ENCODE data around the gene ATG9B. TPM values are rescaled to one million over a fixed set of nuclear protein-coding genes. Genes with fewer than 3 reads are reported as not detected.

The ATG9B gene
- total RNA-seq, 2 experiments from 2014 or later, result 2.3 to 3.4 TPM

DNA sequence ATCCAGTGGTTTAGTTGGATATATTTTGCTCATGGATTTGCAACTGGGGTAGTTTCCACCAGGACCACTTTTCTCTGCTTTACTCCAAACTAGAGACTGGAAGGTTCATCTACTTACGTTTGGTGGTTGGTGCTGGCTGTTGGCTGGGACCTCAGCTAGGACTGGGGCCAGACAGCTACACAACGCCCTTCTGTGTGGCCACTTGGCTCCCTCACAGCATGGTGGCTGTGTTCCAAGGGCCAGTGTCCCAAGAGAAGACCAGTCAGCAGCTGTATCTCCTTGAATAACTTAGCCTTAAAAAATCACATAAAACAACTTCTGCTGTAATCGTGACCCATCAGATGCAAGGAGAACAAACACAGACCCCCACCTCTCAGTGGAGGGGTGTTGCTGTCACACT is 41.9 kb downstream of the ATG9B start:
- H3K27ac Mint-ChIP-seq, result no peak overlapping the region
- peaks cover 68% of the 10 kb centered on the region for H3K27me3 Mint-ChIP-seq
- H3K9me3 Mint-ChIP-seq (ENCODE audit: low read depth), result no peaks in the 10 kb centered on the region
- H3K36me3 Mint-ChIP-seq, result no peaks in the 10 kb centered on the region
- CTCF ChIA-PET, result no interaction called here
- ATAC-seq (no peak), DNase-seq (no peak)
- peaks cover 7% of the 10 kb centered on the region for H3K4me1 Mint-ChIP-seq
- H3K4me3 Mint-ChIP-seq, result no peak overlapping the region

DNA sequence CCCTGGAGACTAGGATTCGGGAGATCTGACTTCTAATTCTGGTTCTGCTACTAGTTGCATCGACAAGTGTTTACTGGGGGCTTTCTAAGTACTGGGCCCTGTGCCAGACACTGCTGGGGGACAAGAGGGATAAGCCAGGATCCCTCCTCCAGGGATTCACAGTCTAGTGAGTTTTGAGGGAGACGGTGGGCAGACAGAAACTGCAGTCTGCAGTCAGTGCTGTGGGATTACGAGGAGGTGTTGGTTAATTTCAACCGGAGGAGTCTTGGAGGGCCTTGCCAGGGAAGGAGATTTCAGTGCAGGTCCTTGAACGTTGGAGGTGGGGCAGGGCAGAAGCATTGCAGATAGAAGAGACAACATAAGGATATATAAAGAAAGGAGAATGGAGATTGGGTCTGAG is 42.6 kb downstream of the ATG9B start:
- CTCF ChIA-PET, result interaction anchor here (1.8 kb wide), 1 partner anchor 16 kb away, joined by 4 read pairs; no protein-coding TSS in a partner anchor
- no peak overlapping the region for H3K4me3 Mint-ChIP-seq
- DNase-seq (no peak), ATAC-seq (no peak)
- no peak overlapping the region for H3K27ac Mint-ChIP-seq
- H3K36me3 Mint-ChIP-seq, result no peaks in the 10 kb centered on the region
- H3K4me1 Mint-ChIP-seq, result peaks cover 10% of the 10 kb centered on the region
- H3K27me3 Mint-ChIP-seq, result peaks cover 75% of the 10 kb centered on the region
- H3K9me3 Mint-ChIP-seq (ENCODE audit: low read depth), result no peaks in the 10 kb centered on the region

DNA sequence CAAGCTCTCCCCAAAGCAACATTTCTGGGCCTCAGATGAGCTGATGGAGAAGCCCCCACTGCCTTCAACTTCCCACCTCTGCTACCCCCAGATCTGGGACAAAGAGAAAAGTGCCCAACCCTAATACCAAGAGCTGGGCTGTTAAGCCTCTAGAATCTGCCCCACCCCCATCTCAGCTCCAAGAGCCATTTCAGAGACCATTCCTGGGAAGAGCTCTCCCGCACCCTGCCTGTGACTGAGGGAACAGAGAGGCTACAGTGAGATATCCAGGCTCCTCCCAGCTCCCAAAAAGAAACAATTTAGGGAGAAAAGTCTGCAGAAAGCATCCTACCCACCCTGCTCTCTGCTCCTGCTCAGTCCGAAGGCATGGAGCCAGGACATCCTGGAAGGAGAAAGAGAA is 43.6 kb downstream of the ATG9B start:
- ATAC-seq, result no peak
- Mint-ChIP-seq H3K27ac (no peak overlapping the region), H3K9me3 (ENCODE audit: low read depth) (no peaks in the 10 kb centered on the region), H3K4me3 (no peak overlapping the region), H3K27me3 (peaks cover 75% of the 10 kb centered on the region), H3K36me3 (no peaks in the 10 kb centered on the region), H3K4me1 (peaks cover 10% of the 10 kb centered on the region)
- CTCF ChIA-PET, result interaction anchor here (0.6 to 1.8 kb wide), 5 partner anchors 15 to 510 kb away, joined by 3 to 6 read pairs (median 3); no protein-coding TSS in a partner anchor
- no peak for DNase-seq

DNA sequence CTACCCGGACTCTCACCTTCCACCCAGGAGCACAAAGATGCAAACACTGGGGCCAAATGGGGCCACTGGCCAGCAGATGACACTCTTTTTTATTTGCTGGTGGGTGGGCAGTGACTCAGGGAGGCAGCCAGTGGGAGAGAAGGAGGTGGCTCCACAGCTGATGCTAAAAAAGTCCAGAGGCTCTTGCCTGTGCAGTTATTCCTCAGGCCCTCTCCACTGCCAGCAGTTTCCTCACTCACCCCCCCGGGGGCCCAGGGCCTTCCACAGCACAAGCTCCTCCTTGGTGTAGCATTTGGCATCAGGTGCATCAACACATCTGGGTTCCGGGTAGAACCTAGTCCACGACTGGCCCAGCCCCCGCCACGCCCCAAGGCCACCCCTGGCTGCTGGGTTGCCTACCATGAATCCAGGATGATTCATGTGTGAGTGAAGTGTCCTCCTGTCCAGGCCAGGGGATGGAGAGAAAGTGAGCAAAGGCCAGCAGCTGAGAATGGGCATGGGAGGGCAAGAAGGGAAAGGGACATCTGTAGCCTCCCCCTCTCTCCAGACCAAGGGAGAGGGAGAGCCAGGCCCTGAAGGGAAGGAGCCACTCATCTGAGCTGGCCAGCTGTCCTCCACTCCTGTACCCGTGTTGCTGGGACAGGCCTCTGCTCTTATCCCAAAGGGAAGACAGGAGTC is 44.4 kb downstream of the ATG9B start:
- no peak for DNase-seq
- CTCF ChIA-PET, result interaction anchor here (0.6 to 1.8 kb wide), 12 partner anchors 9 to 509 kb away, joined by 3 to 6 read pairs (median 4); no protein-coding TSS in a partner anchor
- peaks cover 70% of the 10 kb centered on the region for H3K27me3 Mint-ChIP-seq

DNA sequence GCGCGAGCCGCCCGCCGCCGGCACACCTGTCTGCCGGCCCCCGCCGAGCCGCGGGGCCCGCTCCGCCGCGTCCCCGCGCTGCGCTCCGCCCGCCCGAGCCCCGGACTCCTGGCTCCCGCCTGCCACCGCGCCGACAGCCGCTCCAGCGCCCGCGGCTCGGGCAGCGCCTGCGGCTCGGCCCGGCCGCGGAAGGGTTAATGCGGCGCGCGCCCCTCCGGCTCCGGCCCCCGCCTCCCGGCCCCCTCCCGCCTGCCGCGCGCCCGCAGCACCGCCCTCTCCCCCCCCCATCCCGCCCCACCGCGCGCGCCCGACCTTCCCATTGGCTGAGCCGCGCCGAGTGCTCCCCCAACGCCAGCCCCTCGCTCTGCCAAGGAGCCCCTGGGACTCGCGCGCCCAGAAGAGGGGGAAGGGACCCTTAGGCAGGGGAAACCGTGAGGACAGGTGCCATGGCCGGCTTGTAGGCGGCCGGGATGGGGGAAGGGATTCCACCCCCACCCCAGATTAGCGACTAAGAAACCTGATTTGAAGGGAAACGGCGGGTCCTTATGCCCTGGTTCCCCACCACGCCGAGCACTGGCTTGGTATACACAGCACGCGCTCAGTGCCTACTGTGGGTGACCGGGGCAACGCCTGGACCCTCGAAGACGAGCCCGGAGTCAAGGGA is 46.0 kb downstream of the ATG9B start, which contains the start of gene KCNH2:
KCNH2 (minus strand) TSS at position 196 of the 664 bp plus-strand sequence. CDS start 408 bp downstream, outside the sequence.
- no peak for ATAC-seq
- peak within 1 kb of the TSS; percentile 14 for H3K4me3 Mint-ChIP-seq
- H3K27ac Mint-ChIP-seq, result no peak within 1 kb of the TSS
- no peaks in the 10 kb centered on the region for H3K9me3 Mint-ChIP-seq (ENCODE audit: low read depth)
- peaks cover 21% of the 10 kb centered on the region for H3K4me1 Mint-ChIP-seq
- CTCF ChIA-PET, result interaction anchor here (0.6 to 1.7 kb wide), 6 partner anchors 9 to 80 kb away, joined by 3 to 6 read pairs (median 5); no protein-coding TSS in a partner anchor
- H3K36me3 Mint-ChIP-seq, result no peaks in the 10 kb centered on the region
- DNase-seq, result no peak
- peaks cover 61% of the 10 kb centered on the region for H3K27me3 Mint-ChIP-seq

More for the DNA sequence above, 44.4 kb downstream of the ATG9B start:
- no peak overlapping the region for H3K4me3 Mint-ChIP-seq
- no peak for ATAC-seq
- H3K36me3 Mint-ChIP-seq, result no peaks in the 10 kb centered on the region
- H3K27ac Mint-ChIP-seq, result no peak overlapping the region
- peaks cover 14% of the 10 kb centered on the region for H3K4me1 Mint-ChIP-seq
- no peaks in the 10 kb centered on the region for H3K9me3 Mint-ChIP-seq (ENCODE audit: low read depth)

DNA sequence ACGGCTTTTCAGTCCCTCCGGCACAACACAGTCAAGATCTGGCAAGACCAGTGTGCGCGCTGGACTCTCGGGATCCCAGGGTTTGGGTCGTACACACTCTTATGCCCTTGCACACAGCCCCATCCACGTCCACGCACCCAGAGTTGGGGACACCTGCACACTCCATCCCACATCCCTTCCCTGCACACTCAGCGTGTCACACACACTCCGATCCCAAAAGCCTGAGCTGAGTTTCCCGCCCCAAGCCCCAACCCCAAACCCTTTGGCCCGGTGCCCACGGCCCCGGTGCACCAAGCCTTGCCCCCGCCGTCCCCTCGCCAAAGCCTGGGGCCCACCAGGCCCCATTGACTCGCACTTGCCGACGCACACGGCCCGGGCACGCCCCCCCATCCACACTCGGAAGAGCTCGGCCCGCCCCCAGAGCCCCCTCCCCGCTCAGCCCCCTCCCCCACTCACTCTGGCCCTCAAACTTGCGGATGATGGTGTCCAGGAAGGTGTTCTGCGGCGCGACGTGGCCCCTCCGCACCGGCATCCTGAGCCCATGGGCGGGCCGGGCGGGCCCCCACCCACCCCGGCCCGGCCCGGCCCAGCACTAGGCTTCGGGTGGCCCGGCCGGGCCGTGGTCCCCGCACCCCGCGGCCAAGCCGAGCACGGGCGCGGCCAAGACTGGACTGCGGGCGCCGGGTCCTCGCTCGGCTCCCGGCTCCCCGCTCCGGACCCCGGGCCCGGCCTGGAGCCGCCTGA is 46.7 kb downstream of the ATG9B start:
- peaks cover 21% of the 10 kb centered on the region for H3K4me1 Mint-ChIP-seq
- CTCF ChIA-PET, result interaction anchor here (1.0 to 1.2 kb wide), 2 partner anchors 8 to 79 kb away, joined by 3 to 5 read pairs; no protein-coding TSS in a partner anchor
- no peaks in the 10 kb centered on the region for H3K36me3 Mint-ChIP-seq
- peaks cover 59% of the 10 kb centered on the region for H3K27me3 Mint-ChIP-seq
- ATAC-seq (no peak), DNase-seq (no peak)
- H3K4me3 Mint-ChIP-seq, result peak overlapping the region; percentile 14
- no peak overlapping the region for H3K27ac Mint-ChIP-seq
- no peaks in the 10 kb centered on the region for H3K9me3 Mint-ChIP-seq (ENCODE audit: low read depth)

DNA sequence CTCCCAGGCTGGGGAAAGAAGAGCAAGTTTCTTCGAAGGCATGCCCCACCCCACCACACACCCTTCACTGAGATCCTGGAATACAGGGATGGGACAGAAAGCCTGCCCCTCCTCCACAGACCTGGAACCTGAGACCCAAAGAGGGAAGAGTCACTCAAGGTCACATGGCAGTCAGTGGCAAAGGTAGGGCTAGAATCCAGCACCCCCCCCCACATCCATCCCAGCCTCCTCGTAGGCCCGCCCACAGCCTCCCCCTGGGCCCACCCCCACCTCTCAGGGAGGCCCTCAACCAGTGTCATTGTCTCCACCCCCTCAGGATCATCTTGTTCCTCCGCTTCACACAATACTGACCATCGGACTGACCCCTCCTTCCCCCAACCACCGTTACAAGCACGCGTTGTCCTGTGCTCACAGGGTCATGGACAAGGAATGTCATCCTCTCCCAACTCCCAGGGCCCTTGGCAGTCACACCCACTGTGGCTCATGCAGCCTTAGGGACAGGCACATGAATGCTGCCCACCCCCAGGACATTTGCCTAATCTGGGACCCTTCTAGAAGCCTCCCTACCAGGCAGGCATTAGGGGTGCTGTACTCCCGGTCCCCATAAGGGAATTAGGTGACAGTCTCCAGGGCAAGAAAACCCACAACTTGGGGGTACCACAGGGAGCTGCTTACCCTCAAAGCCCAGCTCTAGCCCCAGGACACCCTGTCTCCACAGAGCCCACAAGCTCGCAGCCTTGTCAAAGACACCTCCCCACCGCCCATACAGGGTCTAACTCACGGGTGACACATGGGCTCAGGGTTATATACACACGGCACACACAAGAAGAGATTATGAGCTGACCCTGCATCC is 47.5 kb downstream of the ATG9B start:
- Mint-ChIP-seq H3K4me1 (peaks cover 21% of the 10 kb centered on the region), H3K9me3 (ENCODE audit: low read depth) (no peaks in the 10 kb centered on the region), H3K36me3 (no peaks in the 10 kb centered on the region), H3K27me3 (peaks cover 53% of the 10 kb centered on the region), H3K27ac (no peak overlapping the region), H3K4me3 (no peak overlapping the region)
- DNase-seq (no peak), ATAC-seq (no peak)
- CTCF ChIA-PET, result interaction anchor here (1.0 to 3.4 kb wide), 4 partner anchors 8 to 78 kb away, joined by 3 to 31 read pairs (median 6); no protein-coding TSS in a partner anchor

DNA sequence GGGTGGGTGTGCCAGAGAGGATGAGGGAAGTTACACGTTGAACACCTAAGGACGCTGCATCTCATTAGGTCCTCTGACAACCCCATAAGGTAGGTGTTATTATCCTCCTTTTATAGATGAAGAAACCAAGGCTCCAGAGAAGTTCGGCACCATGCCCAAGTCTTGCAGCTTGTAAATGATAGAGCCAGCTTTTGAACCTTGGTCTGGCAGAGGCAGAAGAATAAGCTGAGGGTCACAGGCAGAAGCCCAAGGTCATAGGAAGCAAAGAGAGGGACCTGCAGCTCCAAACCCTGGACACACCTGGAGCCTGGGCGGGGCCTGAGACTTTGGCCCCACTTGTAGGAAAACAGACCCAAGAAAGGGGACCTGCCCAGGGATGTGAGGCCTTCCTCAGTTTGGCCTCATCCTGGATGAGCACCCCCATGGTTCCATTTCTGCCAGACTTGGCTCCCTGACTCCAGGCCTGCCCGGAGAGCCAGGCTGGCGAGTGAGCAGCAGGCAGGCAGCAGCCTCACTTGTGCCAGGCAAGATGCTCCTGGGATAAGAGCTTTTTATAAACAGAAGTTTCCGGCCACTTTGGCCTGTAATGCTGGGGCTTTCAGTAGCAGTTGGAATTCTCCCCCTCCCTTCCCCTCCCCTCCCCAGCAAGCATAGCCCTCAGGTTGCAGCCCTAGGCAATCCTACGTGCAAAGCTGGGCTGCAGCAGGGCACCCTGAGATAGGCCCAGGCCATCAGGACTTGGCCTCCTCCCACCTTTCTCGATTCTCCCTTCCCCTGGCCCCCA is 48.6 kb downstream of the ATG9B start:
- DNase-seq (no peak), ATAC-seq (no peak)
- H3K4me3 Mint-ChIP-seq, result peak overlapping the region; percentile 77
- H3K9me3 Mint-ChIP-seq (ENCODE audit: low read depth), result no peaks in the 10 kb centered on the region
- CTCF ChIA-PET, result interaction anchor here (0.6 to 3.4 kb wide), 7 partner anchors 9 to 138 kb away, joined by 3 to 31 read pairs (median 6); no protein-coding TSS in a partner anchor
- H3K27me3 Mint-ChIP-seq, result peaks cover 43% of the 10 kb centered on the region
- no peaks in the 10 kb centered on the region for H3K36me3 Mint-ChIP-seq
- H3K4me1 Mint-ChIP-seq, result peaks cover 21% of the 10 kb centered on the region
- H3K27ac Mint-ChIP-seq, result no peak overlapping the region

DNA sequence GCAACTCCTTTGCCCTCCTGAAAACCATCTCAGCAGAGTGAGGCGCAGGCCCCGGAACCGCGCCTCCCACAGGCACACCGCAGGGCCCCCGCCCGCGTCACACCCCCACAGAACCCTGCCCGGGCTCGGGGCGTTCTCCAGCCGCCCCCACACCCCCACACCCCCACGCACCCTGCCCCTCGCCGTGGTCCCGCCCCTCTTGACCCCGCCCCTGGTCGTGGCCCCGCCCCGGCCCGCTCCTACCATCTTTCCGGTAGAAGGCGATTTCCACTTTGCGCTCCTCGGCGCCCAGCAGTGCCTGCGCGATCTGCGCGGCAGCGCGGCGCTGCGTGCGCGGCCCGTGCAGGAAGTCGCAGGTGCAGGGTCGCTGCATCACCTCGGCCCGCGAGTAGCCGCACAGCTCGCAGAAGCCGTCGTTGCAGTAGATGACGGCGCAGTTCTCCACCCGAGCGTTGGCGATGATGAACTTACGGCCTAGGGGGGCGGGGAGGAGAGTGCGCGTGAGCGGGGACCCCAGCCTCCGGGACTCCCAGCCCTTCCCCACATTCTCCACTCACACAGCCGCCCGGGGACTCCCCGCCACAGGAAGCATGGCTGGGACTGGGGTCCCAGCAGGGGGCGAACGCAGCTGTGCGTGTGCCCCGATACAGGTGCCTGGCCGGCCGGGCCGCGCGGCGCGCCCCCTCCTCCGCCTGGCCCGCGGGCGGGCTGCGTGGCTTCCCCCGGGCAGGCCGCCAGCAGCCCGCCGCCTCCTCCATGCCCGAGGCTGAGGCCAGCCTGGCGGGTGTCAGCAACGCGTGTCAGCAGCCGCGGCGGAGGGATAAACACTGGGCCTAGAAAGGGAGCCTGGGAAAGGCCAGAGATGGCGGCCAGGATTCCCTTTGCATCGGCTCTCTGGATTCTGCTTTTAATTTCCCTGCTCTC is 49.6 kb downstream of the ATG9B start:
- H3K9me3 Mint-ChIP-seq (ENCODE audit: low read depth), result no peaks in the 10 kb centered on the region
- H3K36me3 Mint-ChIP-seq, result no peaks in the 10 kb centered on the region
- DNase-seq, result peak; percentile 83
- CTCF ChIA-PET, result interaction anchor here (0.7 to 3.4 kb wide), 8 partner anchors 10 to 139 kb away, joined by 3 to 31 read pairs (median 5); no protein-coding TSS in a partner anchor
- peaks cover 33% of the 10 kb centered on the region for H3K27me3 Mint-ChIP-seq
- H3K27ac Mint-ChIP-seq, result peak overlapping the region; percentile 32
- H3K4me1 Mint-ChIP-seq, result peaks cover 21% of the 10 kb centered on the region
- peak overlapping the region; percentile 77 for H3K4me3 Mint-ChIP-seq
- ATAC-seq, result peak; percentile 87

DNA sequence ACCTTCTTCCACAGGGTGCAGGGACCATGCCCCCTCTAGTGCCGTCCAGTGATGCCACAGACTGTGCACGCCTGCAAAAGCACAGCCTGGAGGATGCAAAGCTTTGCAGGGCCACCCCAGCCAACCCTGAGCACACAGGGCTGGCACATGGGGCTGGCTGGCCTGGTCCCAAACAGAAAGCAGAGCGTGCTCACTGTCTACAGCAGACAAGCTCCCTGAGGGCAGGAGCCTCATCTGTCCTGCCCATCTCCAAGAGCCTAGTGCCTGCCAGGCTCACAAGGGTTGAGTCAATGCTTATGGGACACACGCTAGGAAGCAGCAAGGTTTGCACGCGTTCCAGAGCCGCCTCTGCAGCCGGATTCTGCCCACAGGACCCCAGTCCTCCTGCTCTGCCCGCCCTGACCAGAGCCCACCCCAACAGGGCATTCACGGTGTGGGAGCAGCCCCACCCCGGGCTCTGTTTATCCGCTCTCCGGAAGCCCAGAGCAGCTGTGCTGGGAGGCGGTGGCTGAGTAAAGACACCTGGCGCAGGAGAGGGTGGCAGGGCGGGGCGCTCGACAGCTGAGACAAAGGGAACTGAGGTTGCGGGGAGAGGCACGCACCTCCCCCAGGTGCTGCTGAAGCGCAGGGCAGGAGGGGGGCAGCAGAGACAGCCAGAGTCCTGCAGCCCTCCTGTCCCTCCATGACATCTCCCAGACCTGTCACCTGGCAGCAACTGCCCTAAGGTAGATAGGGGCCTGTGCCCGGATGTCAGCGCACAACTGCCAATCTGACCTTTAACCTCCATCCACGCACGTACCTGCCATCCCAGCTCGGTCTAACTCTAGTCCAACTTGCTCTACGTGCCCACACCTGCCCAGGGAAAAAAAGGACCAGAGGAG is 50.5 kb downstream of the ATG9B start:
- DNase-seq, result no peak
- CTCF ChIA-PET, result interaction anchor here (0.7 to 3.4 kb wide), 4 partner anchors 11 to 45 kb away, joined by 3 to 31 read pairs (median 7); no protein-coding TSS in a partner anchor
- H3K27ac Mint-ChIP-seq, result no peak overlapping the region

More for the DNA sequence above, 50.5 kb downstream of the ATG9B start:
- Mint-ChIP-seq H3K4me1 (peaks cover 20% of the 10 kb centered on the region), H3K36me3 (no peaks in the 10 kb centered on the region), H3K9me3 (ENCODE audit: low read depth) (no peaks in the 10 kb centered on the region), H3K27me3 (peaks cover 26% of the 10 kb centered on the region), H3K4me3 (peak overlapping the region; percentile 77)
- ATAC-seq, result no peak
